Heart left ventricle (tissue), 16 donors: Measurements from ENCODE around the gene KRI1. TPM values are rescaled to one million over a fixed set of nuclear protein-coding genes. Genes with fewer than 3 reads are reported as not detected.
"Not testable (repeated sequence)": the region's sequence is repeated elsewhere in the genome, so short reads cannot be mapped to it uniquely, and the experiment has no call there.

ENCODE experiments used
- ATAC-seq, 4 donors: fragments of 200-7000 bp; cut with Tn5 transposase; one replicate each; pipeline ENCODE4 v1.9.1; 2020 to 2022; ENCODE audit warnings: moderate library complexity in 4 of 4, mild to moderate bottlenecking in 3 of 4, moderate number of reproducible peaks in 1 of 4
- DNase-seq, 5 donors: peaks; one replicate each; pipeline ENCODE4 v3.0.0-alpha.2; 2020
- H3K27ac ChIP-seq, 12 donors: fragments of 200-600 bp; sonication (generic) in 4 of 12; one replicate each; pipeline versions ENCODE4 v1.5.0 to v1.8.0; 2016 to 2022; ENCODE audit warnings: mild to moderate bottlenecking in 2 of 12
- H3K27me3 ChIP-seq, 9 donors: fragments of 200-600 bp; sonication (generic) in 2 of 9; one replicate each; pipeline versions ENCODE4 v1.5.1 to v1.8.0; 2016 to 2022; ENCODE audit warnings: mild to moderate bottlenecking in 3 of 9
- H3K36me3 ChIP-seq, 9 donors: fragments of 200-600 bp; sonication (generic) in 2 of 9; one replicate each; pipeline versions ENCODE4 v1.5.0 to v1.8.0; 2018 to 2022; ENCODE audit warnings: mild to moderate bottlenecking in 2 of 9
- H3K4me1 ChIP-seq, 12 donors: fragments of 200-600 bp; sonication (generic) in 4 of 12; one replicate each; pipeline versions ENCODE4 v1.5.0 to v1.8.0; 2016 to 2022; ENCODE audit warnings: mild to moderate bottlenecking in 3 of 12
- H3K4me3 ChIP-seq, 12 donors: fragments of 200-600 bp; sonication (generic) in 4 of 12; one replicate each; pipeline versions ENCODE4 v1.5.0 to v1.8.0; 2017 to 2022; ENCODE audit warnings: mild to moderate bottlenecking in 9 of 12, moderate library complexity in 4 of 12
- H3K9me3 ChIP-seq, 12 donors: fragments of 200-600 bp; sonication (generic) in 4 of 12; one replicate each; pipeline versions ENCODE4 v1.5.0 to v1.8.0; 2016 to 2022; ENCODE audit warnings: mild to moderate bottlenecking in 1 of 12
- CTCF ChIP-seq, 12 donors: fragments of 200-600 bp; sonication (generic) in 4 of 12; IDR thresholded peaks; one replicate each; pipeline versions ENCODE4 v1.5.0 to v1.8.0; 2018 to 2022; ENCODE audit warnings: antibody characterized with exemption in 12 of 12, mild to moderate bottlenecking in 5 of 12
- POLR2A ChIP-seq, 2 donors: fragments of 450-650 bp; IDR thresholded peaks; one replicate each; pipeline ENCODE4 v1.6.1; 2017; ENCODE audit warnings: antibody characterized with exemption in 2 of 2, mild to moderate bottlenecking in 2 of 2, moderate library complexity in 2 of 2
- WGBS, 4 donors: extraction: QIAGEN DNeasy Blood & Tissue Kit in 2 of 4; methylation state at CpG; one replicate each; pipeline versions ENCODE4 v1.1.5 to v1.1.7; 2013 to 2018; 5-methylcytosine and 5-hydroxymethylcytosine counted together
- intact Hi-C, 10 donors: fragments of 100-400 bp; cut with DNase I; formaldehyde crosslinking; loops; one replicate each; pipeline versions ENCODE4 v1.11.1 to v1.14.2; 2022
- polyA plus RNA-seq, 2 donors: library from polyadenylated mRNA; stranded (reverse); fragments of 200-250 nt; gene quantifications; one replicate each; pipeline ENCODE4 v1.2.3, GENCODE V29; 2013
- total RNA-seq, 9 donors: library from RNA; depleted of rRNA in 2 of 9; stranded (reverse); fragments of >200 nt in 2 of 9; fragmentation: NEBNext Ultra II Directional in 3 of 9; extraction: Animal tissue kit (Norgen Biotek cat#: 25700) in 3 of 9; gene quantifications; one replicate each; pipeline versions ENCODE4 v1.1.0 to v1.2.4, GENCODE V29; 2016 to 2023
- donor health status: ischemic (EF 13 %, LVEDD 7.1; RV severe dilation, severe dysfunction).
- donor health status: healthy with polysubstance abuse.
- donor health status: DM: no; HTN: yes; CAD: no.
- donor health status: DM: no; HTN: no; CAD: no.
- donor health status: ischemic (EF 25% LVEDD 6.9; RV normal size, moderate dysfunction).
- donor health status: ischemic (EF 25% LVEDD 5.7; RV mildly dilated, moderate dysfunction).
- donor health status: healthy.
- donor health status: DM: yes; HTN: yes; CAD: no.
- donor health status: ischemic (EF 35%, LVEDD 5.7; RV mildly dilated, moderate dysfunction).
- donor health status: nonischemic (EF 11% LVEDD 7.7; RV severe dilation, severe dysfunction).
- donor health status: DM: yes; HTN: yes; CAD: no.
- donor health status: PGD.
- donor health status: ischemic (EF 29% LVEDD 5.4; RV normal size, mild dysfunction).
- donor health status: nonischemic (EF 23%, LVEDD 6.1; RV moderate dilation, normal function).

KRI1 gene
- total and polyA plus RNA-seq, 11 donors: 6.7 to 15.0 (median 10.4) TPM

GRCh38 chr19:10532457-10532856, 33.4 kb downstream of the KRI1 start:
- no peak for ATAC-seq
- H3K9me3 ChIP-seq: no peaks in the 10 kb centered on the region
- no peak overlapping the region for H3K4me3 ChIP-seq
- peaks cover 0 to 4% (median 0%) of the 10 kb centered on the region in 12 donors for H3K4me1 ChIP-seq
- 60 to 88% (median 79%) methylated on average over 1 of the region's 1 CpG for WGBS, 4 donors
- DNase-seq: no peak
- TF ChIP-seq CTCF (IDR thresholded peaks at IDR 0.05): no peak
- no peak for TF ChIP-seq POLR2A (IDR thresholded peaks at IDR 0.05)
- no peak overlapping the region for H3K27ac ChIP-seq
- no peaks in the 10 kb centered on the region for H3K36me3 ChIP-seq
- intact Hi-C loops: no loop called here
- H3K27me3 ChIP-seq: peaks cover 0 to 5% (median 0%) of the 10 kb centered on the region in 9 donors

- H3K9me3 ChIP-seq, H3K4me3 ChIP-seq, H3K36me3 ChIP-seq, ATAC-seq, DNase-seq, intact Hi-C loops, H3K27ac ChIP-seq, H3K27me3 ChIP-seq, H3K4me1 ChIP-seq: not testable (repeated sequence)
- 86 to 90% (median 89%) methylated on average over 8 of the region's 8 CpGs for WGBS, 4 donors
Measured at GRCh38 chr19:10526887-10527286, 38.9 kb downstream of the KRI1 start.

GRCh38 chr19:10525636-10526035, 40.2 kb downstream of the KRI1 start:
- Histone ChIP-seq H3K9me3 (no peaks in the 10 kb centered on the region), H3K36me3 (no peaks in the 10 kb centered on the region), H3K4me1 (no peaks in the 10 kb centered on the region), H3K27me3 (no peaks in the 10 kb centered on the region), H3K27ac (no peak overlapping the region), H3K4me3 (no peak overlapping the region)
- ATAC-seq: no peak
- TF ChIP-seq POLR2A (IDR thresholded peaks at IDR 0.05) (no peak), CTCF (IDR thresholded peaks at IDR 0.05) (no peak)
- intact Hi-C loops: no loop called here
- 87 to 93% (median 91%) methylated on average over 7 of the region's 7 CpGs for WGBS, 4 donors
- no peak for DNase-seq

- DNase-seq (no peak), ATAC-seq (no peak)
- Histone ChIP-seq H3K27me3 (peaks cover 3 to 22% (median 17%) of the 10 kb centered on the region in 9 donors), H3K4me1 (peaks cover 0 to 11% (median 3%) of the 10 kb centered on the region in 12 donors), H3K4me3 (no peak overlapping the region), H3K27ac (no peak overlapping the region), H3K9me3 (no peaks in the 10 kb centered on the region), H3K36me3 (no peaks in the 10 kb centered on the region)
- WGBS, 4 donors: 77 to 90% (median 82%) methylated on average over 3 of the region's 3 CpGs
- intact Hi-C loops: no loop called here
- TF ChIP-seq POLR2A (IDR thresholded peaks at IDR 0.05) (no peak), CTCF (IDR thresholded peaks at IDR 0.05) (no peak)
Measured at GRCh38 chr19:10523135-10523636, 42.6 kb downstream of the KRI1 start.
